Tibial nerve (tissue), 4 donors: ENCODE data around the gene BCAS3.

Experiments used
- EP300 ChIP-seq, 2 donors: sonication (generic); formaldehyde crosslinking; IDR thresholded peaks; one replicate each; pipeline ENCODE4 v1.6.1; 2017; ENCODE audit warnings: antibody characterized with exemption in 2 of 2, mild to moderate bottlenecking in 1 of 2
- TF ChIP-seq, protein P1 (sequence below), 5 experiments: fragments of 200-600 bp in 3 of 5; fragments of 450-650 bp in 2 of 5; sonication (generic) in 3 of 5; IDR thresholded peaks; one replicate each; pipeline ENCODE4 v1.5.1; 2016 to 2019; ENCODE audit warnings: antibody characterized with exemption in 5 of 5, mild to moderate bottlenecking in 3 of 5, moderate library complexity in 2 of 5

DNA sequence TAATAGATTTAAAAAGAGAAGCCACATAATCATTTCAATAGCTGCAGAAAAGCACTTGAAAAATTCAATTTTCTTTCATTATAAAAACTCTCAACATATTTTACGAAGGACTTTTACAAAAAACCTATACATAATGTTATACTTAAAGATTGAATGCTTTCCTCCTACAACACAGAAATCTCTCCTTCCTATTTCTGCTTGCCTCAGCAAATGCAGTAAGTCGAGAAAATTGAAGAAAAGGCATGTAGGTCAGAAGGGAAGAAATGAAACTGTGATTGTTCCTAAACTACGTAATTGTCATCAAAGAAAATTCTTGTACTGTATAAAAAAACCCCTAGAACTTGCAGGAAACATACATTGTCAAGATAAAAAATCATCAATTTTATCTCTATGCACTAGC, 267.1 kb downstream of the BCAS3 start:
- TF ChIP-seq, protein P1, sequence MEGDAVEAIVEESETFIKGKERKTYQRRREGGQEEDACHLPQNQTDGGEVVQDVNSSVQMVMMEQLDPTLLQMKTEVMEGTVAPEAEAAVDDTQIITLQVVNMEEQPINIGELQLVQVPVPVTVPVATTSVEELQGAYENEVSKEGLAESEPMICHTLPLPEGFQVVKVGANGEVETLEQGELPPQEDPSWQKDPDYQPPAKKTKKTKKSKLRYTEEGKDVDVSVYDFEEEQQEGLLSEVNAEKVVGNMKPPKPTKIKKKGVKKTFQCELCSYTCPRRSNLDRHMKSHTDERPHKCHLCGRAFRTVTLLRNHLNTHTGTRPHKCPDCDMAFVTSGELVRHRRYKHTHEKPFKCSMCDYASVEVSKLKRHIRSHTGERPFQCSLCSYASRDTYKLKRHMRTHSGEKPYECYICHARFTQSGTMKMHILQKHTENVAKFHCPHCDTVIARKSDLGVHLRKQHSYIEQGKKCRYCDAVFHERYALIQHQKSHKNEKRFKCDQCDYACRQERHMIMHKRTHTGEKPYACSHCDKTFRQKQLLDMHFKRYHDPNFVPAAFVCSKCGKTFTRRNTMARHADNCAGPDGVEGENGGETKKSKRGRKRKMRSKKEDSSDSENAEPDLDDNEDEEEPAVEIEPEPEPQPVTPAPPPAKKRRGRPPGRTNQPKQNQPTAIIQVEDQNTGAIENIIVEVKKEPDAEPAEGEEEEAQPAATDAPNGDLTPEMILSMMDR (IDR thresholded peaks at IDR 0.05): no peak
- TF ChIP-seq EP300 (IDR thresholded peaks at IDR 0.05): no peak
